SK-N-SH (cell line): ENCODE data around the gene FGL2.

ENCODE experiments used
- FOSL2 ChIP-seq: IDR thresholded peaks from 2 replicates; pipeline ENCODE4 v1.4.0; 2012; ENCODE audit warnings: low read depth, mild to moderate bottlenecking, moderate library complexity, borderline replicate concordance
- FOXJ3 ChIP-seq: sonication (generic); formaldehyde crosslinking; IDR thresholded peaks from 2 replicates; pipeline ENCODE4 v1.5.1; 2020; ENCODE audit warnings: mild to moderate bottlenecking, missing genetic modification reagents
- GATA2 ChIP-seq: sonication (generic); formaldehyde crosslinking; IDR thresholded peaks from 2 replicates; pipeline ENCODE4 v1.5.0; 2020; ENCODE audit warnings: mild to moderate bottlenecking, missing genetic modification reagents
- MXI1 ChIP-seq: IDR thresholded peaks from 2 replicates; pipeline ENCODE4 v1.6.1; 2012; ENCODE audit warnings: mild to moderate bottlenecking, low read depth, low read length, improper control_type of control experiment
- NRF1 ChIP-seq: IDR thresholded peaks from 2 replicates; pipeline ENCODE4 v1.6.1; 2012; ENCODE audit warnings: low read depth, mild to moderate bottlenecking, low read length
- POLR2AphosphoS5 ChIP-seq: IDR thresholded peaks from 2 replicates; pipeline ENCODE4 v1.6.1; 2012; ENCODE audit warnings: low read depth, low read length
- RAD21 ChIP-seq: IDR thresholded peaks from 2 replicates; pipeline ENCODE4 v1.6.1; 2012; ENCODE audit warnings: mild to moderate bottlenecking, low read length
- TF ChIP-seq, protein P1 (sequence below): fragments of 200-600 bp; sonication (generic); IDR thresholded peaks from 2 replicates; pipeline ENCODE4 v1.6.1; 2017; ENCODE audit warnings: antibody characterized with exemption, mild to moderate bottlenecking, moderate library complexity
- TF ChIP-seq, protein P2 (sequence below): IDR thresholded peaks from 2 replicates; pipeline ENCODE4 v1.4.0; 2012; ENCODE audit warnings: low read depth
- TF ChIP-seq, protein P3 (sequence below): fragments of 150-350 bp; IDR thresholded peaks from 2 replicates; pipeline ENCODE4 v1.6.1; 2017; ENCODE audit warnings: antibody characterized with exemption, low read length, low read depth, borderline replicate concordance
- TF ChIP-seq, protein P4 (sequence below): IDR thresholded peaks from 2 replicates; pipeline ENCODE4; 2012
- TF ChIP-seq, protein P5 (sequence below): IDR thresholded peaks from 2 replicates; pipeline ENCODE4 v1.4.0; 2012; ENCODE audit warnings: low read depth, borderline replicate concordance

DNA sequence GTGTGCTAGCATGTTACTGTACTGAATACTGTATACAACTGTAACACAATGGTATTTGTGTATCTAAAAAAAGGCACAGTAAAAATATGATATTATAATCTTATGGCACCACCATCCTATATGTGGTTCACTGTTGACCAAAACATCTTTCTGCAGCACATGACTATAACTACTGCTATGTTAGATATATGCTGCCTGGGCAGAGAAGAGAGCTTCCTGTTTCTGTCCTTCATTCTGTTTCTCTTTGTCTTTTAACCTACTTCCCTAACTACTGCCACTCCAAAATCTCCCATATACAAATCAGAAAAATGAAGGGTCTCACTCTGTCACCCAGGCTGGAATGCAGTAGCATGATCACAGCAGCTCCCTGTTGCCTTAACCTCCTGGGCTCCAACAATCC lies 8.8 kb upstream of the FGL2 start:
- TF ChIP-seq, protein P1, sequence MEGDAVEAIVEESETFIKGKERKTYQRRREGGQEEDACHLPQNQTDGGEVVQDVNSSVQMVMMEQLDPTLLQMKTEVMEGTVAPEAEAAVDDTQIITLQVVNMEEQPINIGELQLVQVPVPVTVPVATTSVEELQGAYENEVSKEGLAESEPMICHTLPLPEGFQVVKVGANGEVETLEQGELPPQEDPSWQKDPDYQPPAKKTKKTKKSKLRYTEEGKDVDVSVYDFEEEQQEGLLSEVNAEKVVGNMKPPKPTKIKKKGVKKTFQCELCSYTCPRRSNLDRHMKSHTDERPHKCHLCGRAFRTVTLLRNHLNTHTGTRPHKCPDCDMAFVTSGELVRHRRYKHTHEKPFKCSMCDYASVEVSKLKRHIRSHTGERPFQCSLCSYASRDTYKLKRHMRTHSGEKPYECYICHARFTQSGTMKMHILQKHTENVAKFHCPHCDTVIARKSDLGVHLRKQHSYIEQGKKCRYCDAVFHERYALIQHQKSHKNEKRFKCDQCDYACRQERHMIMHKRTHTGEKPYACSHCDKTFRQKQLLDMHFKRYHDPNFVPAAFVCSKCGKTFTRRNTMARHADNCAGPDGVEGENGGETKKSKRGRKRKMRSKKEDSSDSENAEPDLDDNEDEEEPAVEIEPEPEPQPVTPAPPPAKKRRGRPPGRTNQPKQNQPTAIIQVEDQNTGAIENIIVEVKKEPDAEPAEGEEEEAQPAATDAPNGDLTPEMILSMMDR: no peak
- TF ChIP-seq, protein P2, sequence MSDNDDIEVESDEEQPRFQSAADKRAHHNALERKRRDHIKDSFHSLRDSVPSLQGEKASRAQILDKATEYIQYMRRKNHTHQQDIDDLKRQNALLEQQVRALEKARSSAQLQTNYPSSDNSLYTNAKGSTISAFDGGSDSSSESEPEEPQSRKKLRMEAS: no peak
- TF ChIP-seq, protein P3, sequence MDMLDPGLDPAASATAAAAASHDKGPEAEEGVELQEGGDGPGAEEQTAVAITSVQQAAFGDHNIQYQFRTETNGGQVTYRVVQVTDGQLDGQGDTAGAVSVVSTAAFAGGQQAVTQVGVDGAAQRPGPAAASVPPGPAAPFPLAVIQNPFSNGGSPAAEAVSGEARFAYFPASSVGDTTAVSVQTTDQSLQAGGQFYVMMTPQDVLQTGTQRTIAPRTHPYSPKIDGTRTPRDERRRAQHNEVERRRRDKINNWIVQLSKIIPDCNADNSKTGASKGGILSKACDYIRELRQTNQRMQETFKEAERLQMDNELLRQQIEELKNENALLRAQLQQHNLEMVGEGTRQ: no peak
- TF ChIP-seq POLR2AphosphoS5 (no peak), FOSL2 (no peak), NRF1 (no peak), RAD21 (no peak), GATA2 (CRISPR knock-in tag) (no peak), MXI1 (no peak), FOXJ3 (CRISPR knock-in tag) (no peak)
- TF ChIP-seq, protein P4, sequence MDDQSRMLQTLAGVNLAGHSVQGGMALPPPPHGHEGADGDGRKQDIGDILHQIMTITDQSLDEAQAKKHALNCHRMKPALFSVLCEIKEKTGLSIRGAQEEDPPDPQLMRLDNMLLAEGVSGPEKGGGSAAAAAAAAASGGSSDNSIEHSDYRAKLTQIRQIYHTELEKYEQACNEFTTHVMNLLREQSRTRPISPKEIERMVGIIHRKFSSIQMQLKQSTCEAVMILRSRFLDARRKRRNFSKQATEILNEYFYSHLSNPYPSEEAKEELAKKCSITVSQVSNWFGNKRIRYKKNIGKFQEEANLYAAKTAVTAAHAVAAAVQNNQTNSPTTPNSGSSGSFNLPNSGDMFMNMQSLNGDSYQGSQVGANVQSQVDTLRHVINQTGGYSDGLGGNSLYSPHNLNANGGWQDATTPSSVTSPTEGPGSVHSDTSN: no peak
- TF ChIP-seq, protein P5, sequence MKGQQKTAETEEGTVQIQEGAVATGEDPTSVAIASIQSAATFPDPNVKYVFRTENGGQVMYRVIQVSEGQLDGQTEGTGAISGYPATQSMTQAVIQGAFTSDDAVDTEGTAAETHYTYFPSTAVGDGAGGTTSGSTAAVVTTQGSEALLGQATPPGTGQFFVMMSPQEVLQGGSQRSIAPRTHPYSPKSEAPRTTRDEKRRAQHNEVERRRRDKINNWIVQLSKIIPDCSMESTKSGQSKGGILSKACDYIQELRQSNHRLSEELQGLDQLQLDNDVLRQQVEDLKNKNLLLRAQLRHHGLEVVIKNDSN: no peak
